Neural progenitor cell (in vitro differentiated cells): ENCODE measurements around the gene TRIM31. TPM values are rescaled to one million over a fixed set of nuclear protein-coding genes. Genes with fewer than 3 reads are reported as not detected.

Experiments
- DNase-seq: peaks from one replicate; pipeline ENCODE4 v3.0.0-alpha.2; 2016; ENCODE audit warnings: low spot score
- H2AFZ ChIP-seq: fragments of 200-600 bp; sonication (generic); replicated peaks from 2 replicates; pipeline ENCODE4 v1.6.1; 2016; ENCODE audit warnings: antibody characterized with exemption
- H3F3A ChIP-seq: fragments of 200-600 bp; sonication (generic); 2 replicates; pipeline ENCODE4 v1.6.1; 2016; ENCODE audit warnings: antibody characterized with exemption, low read depth
- H3K27ac ChIP-seq: fragments of 200-600 bp; sonication (generic); 2 replicates; pipeline ENCODE4 v1.5.1; 2016; ENCODE audit warnings: mild to moderate bottlenecking
- H3K27me3 ChIP-seq: fragments of 200-600 bp; sonication (generic); 2 replicates; pipeline ENCODE4 v1.6.1; 2016; ENCODE audit warnings: mild to moderate bottlenecking, moderate library complexity
- H3K36me3 ChIP-seq: fragments of 200-600 bp; sonication (generic); 2 replicates; pipeline ENCODE4 v1.5.1; 2016
- H3K4me1 ChIP-seq: fragments of 200-600 bp; sonication (generic); 2 replicates; pipeline ENCODE4 v1.6.1; 2016; ENCODE audit warnings: mixed run types
- H3K4me2 ChIP-seq: fragments of 200-600 bp; sonication (generic); 2 replicates; pipeline ENCODE4 v1.6.1; 2016
- H3K4me3 ChIP-seq: fragments of 200-600 bp; sonication (generic); 2 replicates; pipeline ENCODE4 v1.5.1; 2016
- H3K79me2 ChIP-seq: fragments of 200-600 bp; sonication (generic); 2 replicates; pipeline ENCODE4 v1.6.1; 2016; ENCODE audit warnings: low read depth
- H3K9ac ChIP-seq: fragments of 200-600 bp; sonication (generic); 2 replicates; pipeline ENCODE4 v1.6.1; 2016
- H3K9me3 ChIP-seq: fragments of 200-600 bp; sonication (generic); 2 replicates; pipeline ENCODE4 v1.5.1; 2016; ENCODE audit warnings: low read depth
- H4K20me1 ChIP-seq: fragments of 200-600 bp; sonication (generic); 2 replicates; pipeline ENCODE4 v1.6.1; 2016; ENCODE audit warnings: low read depth
- H3K27ac Mint-ChIP-seq: 3 replicates; pipeline ENCODE4 v1.8.0; 2021; ENCODE audit warnings: mixed read lengths
- H3K27me3 Mint-ChIP-seq: 2 replicates; pipeline ENCODE4 v1.8.0; 2022; ENCODE audit warnings: low read depth, mild to moderate bottlenecking, inconsistent platforms, moderate library complexity, mixed read lengths; ENCODE audit not compliant: insufficient read depth
- H3K36me3 Mint-ChIP-seq: 3 replicates; pipeline ENCODE4 v1.8.0; 2021; ENCODE audit warnings: mixed read lengths
- H3K4me1 Mint-ChIP-seq: 3 replicates; pipeline ENCODE4 v1.8.0; 2021; ENCODE audit warnings: mixed read lengths
- H3K4me3 Mint-ChIP-seq: 3 replicates; pipeline ENCODE4 v1.8.0; 2021; ENCODE audit warnings: mild to moderate bottlenecking, moderate library complexity, mixed read lengths
- H3K9me3 Mint-ChIP-seq: 3 replicates; pipeline ENCODE4 v1.8.0; 2020; ENCODE audit warnings: mixed read lengths
- CTCF ChIP-seq: fragments of 200-600 bp; sonication (generic); IDR thresholded peaks from 2 replicates; pipeline ENCODE4 v1.5.1; 2017; ENCODE audit warnings: antibody characterized with exemption, mild to moderate bottlenecking
- EZH2 ChIP-seq: fragments of 200-600 bp; sonication (generic); IDR thresholded peaks from 2 replicates; pipeline ENCODE4 v1.6.1; 2017; ENCODE audit warnings: antibody characterized with exemption, mild to moderate bottlenecking, moderate library complexity
- EZH2phosphoT487 ChIP-seq: fragments of 200-600 bp; sonication (generic); IDR thresholded peaks from 2 replicates; pipeline ENCODE4 v1.6.1; 2017; ENCODE audit warnings: antibody characterized with exemption
- total RNA-seq: library from RNA; depleted of rRNA; stranded (reverse); fragments of >200 nt; gene quantifications from 2 replicates; pipeline ENCODE4 v1.2.3, GENCODE V29; 2015; ENCODE audit warnings: low replicate concordance

TRIM31 gene
- total RNA-seq, 1 donor from 2014 or later, result not detected

GRCh38 chr6:30152016-30152673 is 39.3 kb upstream of the TRIM31 start:
- Mint-ChIP-seq H3K9me3 (no peaks in the 10 kb centered on the region), H3K4me1 (no peaks in the 10 kb centered on the region), H3K27me3 (peaks cover 2% of the 10 kb centered on the region), H3K27ac (no peak overlapping the region), H3K36me3 (no peaks in the 10 kb centered on the region), H3K4me3 (no peak overlapping the region)
- H3K27me3 ChIP-seq, result peaks cover 11% of the 10 kb centered on the region
- no peaks in the 10 kb centered on the region for H3K4me1 ChIP-seq
- H3F3A ChIP-seq, result no peaks in the 10 kb centered on the region
- H3K4me3 ChIP-seq, result no peak overlapping the region
- H4K20me1 ChIP-seq, result no peaks in the 10 kb centered on the region
- H3K4me2 ChIP-seq, result no peak overlapping the region
- H3K79me2 ChIP-seq, result no peaks in the 10 kb centered on the region
- H3K27ac ChIP-seq, result no peak overlapping the region
- no peaks in the 10 kb centered on the region for H3K9me3 ChIP-seq
- no peak for TF ChIP-seq EZH2
- TF ChIP-seq CTCF, result no peak
- no peak for TF ChIP-seq EZH2phosphoT487
- H2AFZ ChIP-seq, result no peak overlapping the region
- DNase-seq, result no peak
- no peaks in the 10 kb centered on the region for H3K36me3 ChIP-seq
- H3K9ac ChIP-seq, result no peak overlapping the region

GRCh38 chr6:30151580-30151979 is 38.7 kb upstream of the TRIM31 start:
- Histone ChIP-seq H3K9me3 (no peaks in the 10 kb centered on the region), H3K4me2 (no peak overlapping the region), H3K4me1 (no peaks in the 10 kb centered on the region), H3K36me3 (no peaks in the 10 kb centered on the region), H4K20me1 (no peaks in the 10 kb centered on the region), H2AFZ (no peak overlapping the region), H3K27ac (no peak overlapping the region), H3K9ac (no peak overlapping the region), H3K79me2 (no peaks in the 10 kb centered on the region), H3F3A (no peaks in the 10 kb centered on the region), H3K4me3 (no peak overlapping the region), H3K27me3 (peaks cover 11% of the 10 kb centered on the region)
- no peak overlapping the region for H3K27ac Mint-ChIP-seq
- H3K27me3 Mint-ChIP-seq, result peaks cover 2% of the 10 kb centered on the region
- no peaks in the 10 kb centered on the region for H3K4me1 Mint-ChIP-seq
- DNase-seq, result no peak
- H3K9me3 Mint-ChIP-seq, result no peaks in the 10 kb centered on the region
- no peak for TF ChIP-seq EZH2
- TF ChIP-seq CTCF, result no peak
- TF ChIP-seq EZH2phosphoT487, result no peak
- H3K36me3 Mint-ChIP-seq, result no peaks in the 10 kb centered on the region
- H3K4me3 Mint-ChIP-seq, result no peak overlapping the region

GRCh38 chr6:30150671-30151395 is 37.9 kb upstream of the TRIM31 start:
- Histone ChIP-seq H3K27me3 (peaks cover 13% of the 10 kb centered on the region), H3K27ac (no peak overlapping the region), H3K9ac (no peak overlapping the region), H3K36me3 (no peaks in the 10 kb centered on the region), H3K79me2 (no peaks in the 10 kb centered on the region), H3K4me2 (no peak overlapping the region), H4K20me1 (no peaks in the 10 kb centered on the region), H3F3A (no peaks in the 10 kb centered on the region), H3K4me3 (no peak overlapping the region), H3K4me1 (no peaks in the 10 kb centered on the region), H3K9me3 (no peaks in the 10 kb centered on the region), H2AFZ (no peak overlapping the region)
- H3K9me3 Mint-ChIP-seq, result no peaks in the 10 kb centered on the region
- no peaks in the 10 kb centered on the region for H3K4me1 Mint-ChIP-seq
- no peak for DNase-seq
- peaks cover 2% of the 10 kb centered on the region for H3K27me3 Mint-ChIP-seq
- H3K36me3 Mint-ChIP-seq, result no peaks in the 10 kb centered on the region
- H3K27ac Mint-ChIP-seq, result no peak overlapping the region
- TF ChIP-seq EZH2 (no peak), CTCF (no peak), EZH2phosphoT487 (no peak)
- no peak overlapping the region for H3K4me3 Mint-ChIP-seq
